Psoas muscle (tissue), 8 donors: Measurements from ENCODE around the gene SLC35B2. TPM values are rescaled to one million over a fixed set of nuclear protein-coding genes. Genes with fewer than 3 reads are reported as not detected.

Source experiments
- ATAC-seq, 4 donors: fragments of 200-7000 bp; cut with Tn5 transposase; one replicate each; pipeline ENCODE4 v1.9.1; 2020; ENCODE audit warnings: moderate library complexity in 3 of 4, mild to moderate bottlenecking in 2 of 4
- DNase-seq, 2 donors: peaks; one replicate each; pipeline ENCODE4 v3.0.0-alpha.2; 2020
- H3K27ac ChIP-seq: fragments of 200-600 bp; one replicate; pipeline ENCODE4 v1.8.0; 2022
- H3K27me3 ChIP-seq, 3 donors: fragments of 200-600 bp in 1 of 3; one replicate each; pipeline versions ENCODE4 v1.6.1 to v1.8.0; 2013 to 2022; ENCODE audit warnings: low read length in 2 of 3, mild to moderate bottlenecking in 2 of 3, moderate library complexity in 1 of 3; ENCODE audit not compliant: insufficient read depth in 3 of 3
- H3K36me3 ChIP-seq, 2 donors: fragments of 200-600 bp in 1 of 2; one replicate each; pipeline versions ENCODE4 v1.6.1 to v1.8.0; 2013 to 2022; ENCODE audit warnings: low read depth in 1 of 2, mild to moderate bottlenecking in 1 of 2, moderate library complexity in 1 of 2; ENCODE audit not compliant: insufficient read depth in 1 of 2
- H3K4me1 ChIP-seq: fragments of 200-600 bp; one replicate; pipeline ENCODE4 v1.8.0; 2022
- H3K4me3 ChIP-seq: fragments of 200-600 bp; one replicate; pipeline ENCODE4 v1.8.0; 2022; ENCODE audit warnings: mild to moderate bottlenecking
- H3K9me3 ChIP-seq: fragments of 200-600 bp; one replicate; pipeline ENCODE4 v1.8.0; 2022
- CTCF ChIP-seq: fragments of 200-600 bp; IDR thresholded peaks from one replicate; pipeline ENCODE4 v1.8.0; 2022; ENCODE audit warnings: antibody characterized with exemption
- WGBS, 3 donors: extraction: QIAGEN DNeasy Blood & Tissue Kit; methylation state at CpG; one replicate each; pipeline versions ENCODE4 v1.1.6 to v1.1.7; 2013; 5-methylcytosine and 5-hydroxymethylcytosine counted together
- intact Hi-C, 2 donors: fragments of 100-400 bp; cut with DNase I; formaldehyde crosslinking; loops; one replicate each; pipeline versions ENCODE4 v1.11.0 to v1.14.2; 2022
- polyA plus RNA-seq, 3 donors: library from polyadenylated mRNA; stranded (reverse); fragments of 200-250 nt; gene quantifications; one replicate each; pipeline ENCODE4 v1.2.3, GENCODE V29; 2013
- total RNA-seq, 4 donors: library from RNA; stranded (reverse); fragmentation: NEBNext Ultra II Directional in 2 of 4; extraction: Animal tissue kit (Norgen Biotek cat#: 25700) in 2 of 4; gene quantifications; one replicate each; pipeline versions ENCODE4 v1.2.1 to v1.2.4, GENCODE V29; 2021 to 2023
- donor health status: healthy with polysubstance abuse.
- donor health status: DM: no; HTN: no; CAD: no; lungs with moderate emphysema.
- donor health status: Bipolar disorder and iron deficiency.
- donor health status: healthy.
- donor health status: DM: yes; HTN: yes; CAD: no.
- donor health status: DM: no; HTN: no; CAD: no.
- donor health status: DM: no; HTN: no; CAD: no.
- donor health status: DM: yes; HTN: yes; CAD: no.

The SLC35B2 gene
- total and polyA plus RNA-seq, 7 donors, result 10.9 to 23.6 (median 20.8) TPM

GRCh38 chr6:44267252-44267651 is 9.9 kb upstream of the SLC35B2 start:
- no peak overlapping the region for H3K27ac ChIP-seq
- H3K4me1 ChIP-seq, result peaks cover 15% of the 10 kb centered on the region
- DNase-seq (peak in 1 of 2 donors; percentile 13), ATAC-seq (no peak)
- no peak overlapping the region for H3K4me3 ChIP-seq
- no peak for TF ChIP-seq CTCF
- intact Hi-C loops, result loop anchor here (5.0 kb wide), 2 partner anchors 40 to 70 kb away; no protein-coding TSS in a partner anchor
- H3K27me3 ChIP-seq, result peaks cover 0 to 21% (median 13%) of the 10 kb centered on the region in 3 donors
- WGBS, 3 donors, result 64 to 67% (median 67%) methylated on average over 10 of the region's 10 CpGs
- H3K36me3 ChIP-seq, result no peaks in the 10 kb centered on the region
- H3K9me3 ChIP-seq, result no peaks in the 10 kb centered on the region

GRCh38 chr6:44266347-44266746 is 9.0 kb upstream of the SLC35B2 start:
- Histone ChIP-seq H3K9me3 (no peaks in the 10 kb centered on the region), H3K27me3 (peaks cover 0 to 14% (median 11%) of the 10 kb centered on the region in 3 donors), H3K36me3 (peaks cover 0 to 4% of the 10 kb centered on the region in 2 donors), H3K4me1 (peaks cover 15% of the 10 kb centered on the region), H3K27ac (no peak overlapping the region), H3K4me3 (no peak overlapping the region)
- WGBS, 3 donors, result 72 to 84% (median 79%) methylated on average over 3 of the region's 3 CpGs
- no peak for TF ChIP-seq CTCF
- ATAC-seq (no peak), DNase-seq (peak in 1 of 2 donors; percentile 13)
- intact Hi-C loops, result loop anchor here (5.0 kb wide), 2 partner anchors 41 to 71 kb away; no protein-coding TSS in a partner anchor

GRCh38 chr6:44265722-44266233 is 8.4 kb upstream of the SLC35B2 start:
- ATAC-seq, result no peak
- 68 to 70% (median 69%) methylated on average over 17 of the region's 17 CpGs for WGBS, 3 donors
- H3K4me3 ChIP-seq, result peak overlapping the region; percentile 73

GRCh38 chr6:44265007-44265721 is 7.8 kb upstream of the SLC35B2 start, which contains the start of gene NFKBIE:
Gene NFKBIE, minus strand, starts transcription at chr6:44265551. Its CDS starts 205 bp downstream, at chr6:44265346.
- H3K4me1 ChIP-seq, result peaks cover 15% of the 10 kb centered on the region
- peaks cover 0 to 11% (median 8%) of the 10 kb centered on the region in 3 donors for H3K27me3 ChIP-seq
- no peaks in the 10 kb centered on the region for H3K9me3 ChIP-seq
- H3K27ac ChIP-seq, result peak within 1 kb of the TSS; percentile 73
- TF ChIP-seq CTCF, result no peak
- H3K36me3 ChIP-seq, result peaks cover 0 to 8% of the 10 kb centered on the region in 2 donors
- peak; percentile 88 to 94 (median 90) for ATAC-seq
- peak; percentile 96 to 97 for DNase-seq
- 0 to 1% (median 1%) methylated on average over 45 to 72 of the region's 72 CpGs for WGBS, 3 donors
- H3K4me3 ChIP-seq, result peak within 1 kb of the TSS; percentile 73
- intact Hi-C loops, result loop anchor here (5.0 kb wide), 2 partner anchors 42 to 72 kb away; no protein-coding TSS in a partner anchor

More at GRCh38 chr6:44265722-44266233, 8.4 kb upstream of the SLC35B2 start:
- Histone ChIP-seq H3K9me3 (no peaks in the 10 kb centered on the region), H3K27ac (peak overlapping the region; percentile 73), H3K4me1 (peaks cover 15% of the 10 kb centered on the region), H3K36me3 (peaks cover 0 to 5% of the 10 kb centered on the region in 2 donors), H3K27me3 (peaks cover 0 to 14% (median 8%) of the 10 kb centered on the region in 3 donors)
- TF ChIP-seq CTCF, result no peak
- DNase-seq, result peak in 1 of 2 donors; percentile 36
- intact Hi-C loops, result loop anchor here (5.0 kb wide), 2 partner anchors 42 to 72 kb away; no protein-coding TSS in a partner anchor
